Activated CD8-positive, alpha-beta memory T cell treated with anti-CD3 and anti-CD28 coated beads for 48 hours (primary cell): Measurements from ENCODE around the gene CPNE2.
"Not testable (repeated sequence)": the region's sequence is repeated elsewhere in the genome, so short reads cannot be mapped to it uniquely, and the experiment has no call there.

ENCODE experiments used
- DNase-seq, 3 experiments: peaks; one replicate each; pipeline ENCODE4 v3.0.0-alpha.2; 2020; ENCODE audit warnings: low read depth in 2 of 3, low spot score in 2 of 3

Gene CPNE2

DNA sequence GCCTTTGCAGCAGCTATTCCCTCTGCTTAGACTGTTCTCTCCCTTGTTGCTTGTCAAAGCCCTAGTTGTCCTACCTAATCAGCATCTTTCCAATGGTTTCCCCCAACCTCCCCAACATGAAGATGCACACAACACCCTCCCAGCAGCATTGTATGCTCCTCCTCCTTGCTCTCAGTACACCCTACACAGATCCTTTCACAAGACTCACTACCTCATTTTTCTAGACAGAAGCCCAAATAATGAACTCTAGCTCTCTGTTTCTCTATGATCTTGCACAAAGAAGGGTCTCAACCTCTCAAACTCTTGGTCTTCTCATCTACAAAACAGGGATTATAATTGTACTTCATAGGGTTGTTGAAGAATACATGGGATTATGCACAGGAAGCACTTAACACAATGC is 74.1 kb downstream of the CPNE2 start:
- DNase-seq = no peak

DNA sequence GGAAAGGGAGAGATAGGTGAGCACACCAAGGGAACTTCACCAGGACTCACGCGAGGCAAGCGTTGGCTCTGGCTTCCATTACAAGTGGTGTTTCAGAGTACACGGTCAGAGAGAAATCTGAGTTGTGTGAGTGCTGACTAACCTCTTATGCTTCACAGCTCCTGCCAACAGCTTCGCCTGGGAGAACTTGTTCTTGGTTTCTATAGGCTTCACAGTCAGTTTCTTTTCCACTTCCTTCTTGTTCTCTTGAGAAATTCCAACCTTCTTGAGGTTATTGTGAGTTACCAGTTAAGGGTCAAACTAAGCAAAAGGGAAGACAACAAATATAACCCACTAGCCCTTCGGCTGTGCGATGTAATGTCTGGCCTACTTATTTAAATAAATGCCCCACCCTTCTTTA is 74.6 kb downstream of the CPNE2 start:
- no peak for DNase-seq

DNA sequence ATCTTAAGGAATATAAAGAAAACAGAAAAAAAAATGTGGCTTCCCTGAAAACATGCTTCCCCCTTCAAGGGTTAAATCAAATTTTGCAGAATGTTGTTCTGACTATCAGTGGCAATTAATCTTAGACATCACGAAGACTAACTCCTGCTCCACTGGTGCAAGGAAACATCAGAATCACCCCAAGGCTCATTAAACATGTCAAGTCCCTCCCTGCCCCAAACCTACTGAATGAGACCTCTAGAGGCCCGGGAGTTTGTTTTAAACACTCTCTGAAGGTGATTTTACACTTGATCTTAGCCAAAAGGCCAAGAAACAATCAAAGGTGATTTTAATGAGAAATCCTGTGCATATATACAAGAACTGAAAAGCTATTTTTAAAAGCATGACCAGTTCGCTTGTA is 75.2 kb downstream of the CPNE2 start:
- no peak for DNase-seq

DNA sequence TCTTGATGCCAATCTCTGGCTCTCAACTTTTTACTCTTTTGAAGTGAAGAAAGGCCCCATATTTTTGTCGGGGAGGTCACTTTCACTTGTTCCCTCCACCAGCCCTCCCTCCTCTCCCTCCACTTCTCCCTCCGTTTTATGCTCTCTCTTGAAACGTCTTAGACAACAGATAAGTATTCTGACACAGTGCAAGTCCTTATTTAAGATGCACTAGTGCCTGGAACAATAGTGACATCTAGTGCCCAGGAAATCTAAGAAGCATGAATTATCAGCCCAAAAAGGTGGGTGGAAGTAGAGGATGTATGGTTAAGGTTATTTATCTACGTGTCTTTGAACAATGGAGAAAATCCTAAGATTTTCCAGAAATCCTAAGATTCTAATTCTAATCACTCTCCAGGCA is 75.6 kb downstream of the CPNE2 start:
- DNase-seq = no peak

DNA sequence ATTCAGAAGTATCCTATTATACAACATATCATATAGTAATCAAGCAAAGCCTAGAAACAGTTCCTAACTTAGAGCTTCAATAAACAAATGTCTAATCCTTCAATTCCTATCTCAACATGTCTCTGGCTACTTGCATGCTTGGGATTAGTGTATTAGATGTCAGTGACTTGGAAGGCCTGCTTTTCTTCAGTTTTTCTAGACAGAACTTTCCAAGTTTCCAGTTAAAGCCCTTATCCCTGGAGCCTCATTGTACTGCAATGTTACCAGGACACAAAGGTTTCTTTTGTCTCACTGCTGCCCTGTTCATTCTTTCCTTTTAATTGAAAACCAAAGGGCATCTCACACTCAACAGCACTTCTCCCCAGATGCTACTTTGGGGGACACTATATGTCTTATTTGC is 76.9 kb downstream of the CPNE2 start:
- no peak for DNase-seq

DNA sequence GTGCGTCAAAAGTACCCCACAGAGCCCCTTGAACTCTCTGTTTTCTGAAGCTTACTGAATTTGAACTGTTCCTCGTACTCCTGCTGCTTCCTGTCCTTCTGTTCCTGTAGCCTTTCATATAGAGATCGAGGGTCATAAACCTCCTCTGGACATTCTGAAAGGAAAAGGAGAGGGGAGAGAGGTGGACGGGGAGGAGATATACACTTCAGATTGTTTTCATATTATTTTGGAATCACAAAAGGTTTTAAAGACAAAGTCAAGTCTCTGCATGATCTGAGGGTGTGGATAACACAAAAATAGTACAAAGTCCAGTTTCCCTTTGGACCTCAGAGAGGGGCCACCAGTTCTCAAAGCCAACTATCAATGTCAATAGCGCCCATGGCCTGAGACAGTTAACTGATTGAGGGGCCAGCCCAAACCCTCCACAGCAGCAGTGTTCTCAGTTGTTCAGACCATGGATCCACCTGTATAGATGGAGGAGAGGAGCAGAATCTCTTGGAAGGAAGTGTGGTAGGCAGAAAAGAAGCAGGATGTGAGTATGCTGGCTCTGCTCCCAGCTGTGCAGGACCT is 80.4 kb downstream of the CPNE2 start:
- no peak for DNase-seq

DNA sequence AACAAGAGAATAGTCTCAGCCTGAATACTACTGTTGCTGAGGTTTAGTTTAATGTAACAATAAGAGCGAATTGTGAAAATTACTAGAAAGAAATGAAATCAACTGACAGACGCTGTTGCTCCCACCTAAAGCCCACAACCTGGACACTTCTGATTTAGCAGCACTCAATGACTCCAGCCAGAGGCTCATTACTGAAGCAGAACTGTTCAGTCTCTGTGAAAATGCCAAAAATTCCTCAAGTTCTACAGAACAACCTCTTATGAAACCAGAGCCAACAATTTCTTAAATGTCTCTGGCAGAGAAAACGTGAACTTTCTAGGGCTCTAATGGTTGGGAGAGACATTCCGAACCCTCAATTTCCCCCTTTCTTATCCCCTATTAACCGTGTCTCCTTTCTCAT is 83.5 kb downstream of the CPNE2 start:
- no peak for DNase-seq

DNA sequence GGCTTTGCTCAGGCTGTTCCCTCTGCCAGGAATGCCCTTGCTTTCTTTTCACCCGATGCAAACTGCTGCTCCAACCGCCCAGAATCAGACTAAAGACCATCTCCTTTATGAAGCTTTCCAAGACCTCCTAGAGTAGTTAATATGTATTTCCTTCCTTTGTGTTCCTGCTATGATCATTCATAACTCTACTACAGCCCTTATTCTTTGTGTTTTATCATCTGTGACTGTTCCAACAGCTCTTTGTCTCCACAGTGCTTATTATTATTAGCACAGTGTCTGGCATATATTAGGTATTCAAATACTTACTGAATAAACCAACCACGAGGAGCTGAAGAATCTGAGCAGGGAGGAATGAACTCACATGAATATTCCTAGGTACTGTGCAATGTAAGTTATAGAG is 85.8 kb downstream of the CPNE2 start:
- DNase-seq = no peak

DNA sequence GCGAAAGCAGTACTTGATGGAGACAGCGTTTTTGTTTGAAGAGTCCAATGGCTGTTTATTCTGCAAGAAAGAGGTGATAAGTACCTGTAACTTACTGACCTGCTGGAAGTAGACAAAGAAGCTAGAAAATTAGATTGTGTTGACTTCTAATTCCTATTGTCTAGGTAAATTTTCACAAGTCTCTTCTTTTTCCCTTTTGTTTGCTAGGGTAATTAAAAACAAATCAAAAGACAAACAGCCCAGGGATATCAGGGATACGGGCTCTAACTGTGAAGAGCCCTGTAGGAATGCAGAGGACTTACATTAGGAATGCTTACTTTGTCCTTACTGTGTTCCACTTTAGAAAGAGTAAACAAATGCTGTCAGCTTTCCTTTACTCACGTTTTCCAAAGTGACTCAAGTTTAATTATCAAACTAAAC is 86.4 kb downstream of the CPNE2 start:
- DNase-seq = no peak

DNA sequence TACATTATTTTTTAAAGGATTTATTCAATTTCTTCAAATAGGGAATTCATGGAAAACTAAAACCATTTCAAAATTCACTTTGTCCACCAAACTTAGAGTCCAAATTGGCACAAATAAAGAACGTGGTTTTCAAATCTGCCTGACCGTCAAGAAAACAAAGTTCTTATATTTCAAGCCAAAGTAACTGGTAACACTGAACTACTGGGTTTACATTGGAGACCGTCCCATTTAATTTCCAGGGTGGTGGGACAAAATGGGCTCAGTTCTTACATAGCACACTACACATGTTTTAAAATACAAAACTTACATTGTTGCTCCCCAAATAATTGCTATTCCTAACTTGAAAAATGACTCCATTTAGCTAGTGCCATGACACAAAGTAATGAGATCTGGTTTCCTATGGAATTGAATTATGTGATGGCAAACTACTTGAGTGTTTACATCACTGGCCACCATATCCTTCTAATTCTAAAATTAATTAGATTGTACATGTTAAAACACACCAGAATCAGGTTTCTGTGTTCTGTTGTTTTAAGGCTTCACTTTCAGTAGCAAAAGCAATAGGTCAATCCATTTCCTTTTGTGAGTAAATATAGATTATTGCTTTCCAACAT is 86.9 kb downstream of the CPNE2 start:
- no peak for DNase-seq

DNA sequence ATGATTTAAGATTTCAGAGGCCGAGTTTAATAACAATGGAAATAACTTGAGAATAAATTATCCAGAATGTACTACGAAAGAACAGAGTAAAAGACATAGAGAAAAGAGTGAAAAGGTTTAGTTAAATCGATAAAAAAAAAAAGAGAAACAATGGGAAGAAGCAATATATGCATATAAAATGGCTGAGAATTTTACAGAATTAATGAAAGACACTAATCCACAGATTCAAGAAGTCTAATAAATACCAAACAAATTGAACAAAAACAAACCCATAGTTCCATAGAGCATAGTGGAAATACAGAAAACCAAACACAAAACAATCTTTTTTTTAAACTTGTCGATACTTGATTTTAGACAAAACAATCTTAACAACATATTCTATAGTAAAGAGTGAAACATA is 91.7 kb downstream of the CPNE2 start:
- no peak for DNase-seq

DNA sequence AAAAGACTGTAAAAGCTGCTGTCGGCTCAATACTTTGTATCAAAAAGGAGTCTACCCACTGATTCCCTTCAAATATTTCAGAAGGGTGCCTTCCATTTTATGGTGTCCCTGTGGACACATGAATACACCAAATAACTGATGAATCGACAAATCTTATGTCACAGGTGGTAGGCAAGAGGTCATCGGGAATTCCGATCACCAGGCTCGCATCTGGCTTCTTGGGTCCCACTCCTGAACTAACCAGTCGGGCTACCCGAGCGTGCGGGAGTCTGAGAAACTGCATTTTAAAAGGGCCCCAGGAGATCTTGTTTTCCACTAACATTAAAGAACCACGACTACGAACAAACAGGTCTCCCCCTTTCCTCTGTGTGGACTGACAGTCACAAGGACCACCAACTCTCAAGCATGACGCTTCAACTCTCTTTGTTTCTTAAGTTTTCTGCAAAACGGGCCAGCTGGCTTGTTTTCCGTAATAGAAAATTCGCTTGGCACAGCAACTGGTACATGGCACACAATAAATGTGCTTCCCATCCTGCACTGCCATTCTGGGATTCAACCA is 92.6 kb downstream of the CPNE2 start:
- no peak for DNase-seq

DNA sequence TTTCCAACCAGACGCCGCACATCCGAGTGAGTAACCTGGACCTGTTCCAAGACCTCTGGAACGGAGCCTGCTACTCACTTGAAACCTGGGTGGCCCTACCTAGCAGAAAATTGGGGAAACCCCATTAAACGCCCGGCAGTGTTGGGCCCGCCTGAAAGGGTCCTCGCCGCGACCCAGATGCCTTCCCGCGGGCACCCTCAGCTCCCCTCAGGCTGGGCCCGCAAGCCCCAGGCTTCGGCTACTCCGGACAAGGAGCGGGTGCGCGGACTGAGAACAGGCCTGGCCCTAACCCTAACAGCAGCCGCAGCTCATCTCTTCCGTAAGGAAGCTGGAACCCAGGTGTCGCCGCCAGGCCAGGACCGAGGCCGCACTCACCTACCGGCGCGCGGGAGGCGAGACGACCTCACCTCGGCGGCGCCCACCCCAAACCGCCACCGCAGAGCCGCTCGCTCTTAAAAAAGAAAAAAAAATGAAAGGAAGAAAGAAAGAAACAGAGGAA is 93.1 kb downstream of the CPNE2 start:
- DNase-seq = peak in 1 of 3 experiments; percentile 20

DNA sequence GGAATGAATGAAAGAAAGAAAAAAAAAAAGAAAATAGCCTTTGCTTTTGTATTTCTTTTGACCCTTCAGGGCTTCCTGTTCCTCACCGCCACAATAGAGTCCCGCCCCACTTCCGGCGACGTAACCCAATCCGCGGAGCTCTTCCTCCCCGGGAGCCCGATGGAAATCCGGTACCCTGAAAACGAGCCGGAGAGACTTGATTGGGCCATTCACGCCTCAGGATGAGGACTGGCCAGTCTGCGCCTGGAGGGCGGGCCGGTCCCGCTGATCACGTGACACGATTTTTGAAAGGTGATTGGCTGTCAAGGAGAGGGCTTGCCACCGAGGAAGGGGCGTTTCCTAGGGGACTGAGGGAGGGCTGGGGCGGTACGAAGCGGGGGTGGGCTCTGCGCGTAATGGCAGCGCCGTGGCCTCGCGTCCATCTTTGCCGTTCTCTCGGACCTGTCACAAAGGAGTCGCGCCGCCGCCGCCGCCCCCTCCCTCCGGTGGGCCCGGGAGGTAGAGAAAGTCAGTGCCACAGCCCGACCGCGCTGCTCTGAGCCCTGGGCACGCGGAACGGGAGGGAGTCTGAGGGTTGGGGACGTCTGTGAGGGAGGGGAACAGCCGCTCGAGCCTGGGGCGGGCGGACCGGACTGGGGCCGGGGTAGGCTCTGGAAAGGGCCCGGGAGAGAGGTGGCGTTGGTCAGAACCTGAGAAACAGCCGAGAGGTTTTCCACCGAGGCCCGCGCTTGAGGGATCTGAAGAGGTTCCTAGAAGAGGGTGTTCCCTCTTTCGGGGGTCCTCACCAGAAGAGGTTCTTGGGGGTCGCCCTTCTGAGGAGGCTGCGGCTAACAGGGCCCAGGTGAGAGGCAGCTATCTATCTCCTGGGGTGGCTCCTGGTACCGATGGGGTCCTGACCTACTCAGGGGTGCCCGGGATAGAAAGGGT is 93.8 kb downstream of the CPNE2 start, which contains the start of the genes PSME3IP1 and RSPRY1:
TSS of gene PSME3IP1 (minus strand) at position 95 of the 927 bp plus-strand sequence. CDS start 12,185 bp downstream, outside the sequence.
TSS of gene RSPRY1 (plus strand) at position 385 of the 927 bp plus-strand sequence. CDS start 18,330 bp downstream, outside the sequence.
- DNase-seq = peak; percentile 82 to 96 (median 95)

DNA sequence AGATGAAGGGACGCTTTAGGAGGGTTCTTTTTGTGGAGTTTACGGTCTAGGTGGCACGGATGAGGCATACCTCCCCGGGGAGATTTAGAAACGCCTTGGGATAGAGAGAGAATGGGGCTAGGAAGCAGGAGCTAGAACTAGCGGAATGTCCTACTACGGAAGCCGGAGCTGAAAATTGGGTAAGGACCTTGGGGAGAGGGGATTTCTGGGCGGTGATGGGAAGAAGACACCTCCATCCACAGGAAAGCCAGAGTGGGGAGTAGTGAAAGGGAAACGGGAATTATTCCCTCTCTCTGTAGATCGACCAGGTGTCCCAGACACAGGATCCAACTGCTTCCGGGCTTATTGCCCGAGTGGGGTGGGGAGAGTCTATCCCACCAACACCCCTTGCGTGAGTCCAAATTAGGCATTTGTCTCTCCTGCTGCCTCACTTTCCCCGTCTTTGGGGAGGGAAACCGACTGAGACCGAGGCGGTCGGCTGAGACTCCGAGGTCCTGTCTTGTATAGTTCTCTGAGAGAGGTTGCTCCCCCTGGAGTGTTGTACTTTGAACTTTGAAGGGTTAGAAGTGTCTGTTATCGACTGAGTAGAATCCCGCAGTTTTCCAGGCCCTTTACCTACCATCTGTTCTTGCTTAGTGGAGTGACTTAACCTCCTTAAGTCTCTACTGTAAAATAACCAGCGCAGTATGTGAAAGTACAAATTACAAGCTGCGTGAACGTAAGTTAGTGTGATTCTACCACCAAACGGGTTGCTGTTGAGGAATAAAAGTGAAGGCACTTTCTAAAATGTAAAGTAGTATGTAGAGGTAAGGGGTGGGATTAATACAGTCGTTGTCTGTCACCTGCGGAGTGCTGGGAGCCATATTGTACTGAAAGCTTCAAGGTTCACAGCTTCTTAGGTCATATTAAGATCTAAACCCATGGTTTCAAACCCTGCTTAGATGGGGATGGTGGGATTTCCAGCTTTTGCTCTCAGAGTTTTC is 94.8 kb downstream of the CPNE2 start:
- peak in 2 of 3 experiments; percentile 2 to 3 for DNase-seq

DNA sequence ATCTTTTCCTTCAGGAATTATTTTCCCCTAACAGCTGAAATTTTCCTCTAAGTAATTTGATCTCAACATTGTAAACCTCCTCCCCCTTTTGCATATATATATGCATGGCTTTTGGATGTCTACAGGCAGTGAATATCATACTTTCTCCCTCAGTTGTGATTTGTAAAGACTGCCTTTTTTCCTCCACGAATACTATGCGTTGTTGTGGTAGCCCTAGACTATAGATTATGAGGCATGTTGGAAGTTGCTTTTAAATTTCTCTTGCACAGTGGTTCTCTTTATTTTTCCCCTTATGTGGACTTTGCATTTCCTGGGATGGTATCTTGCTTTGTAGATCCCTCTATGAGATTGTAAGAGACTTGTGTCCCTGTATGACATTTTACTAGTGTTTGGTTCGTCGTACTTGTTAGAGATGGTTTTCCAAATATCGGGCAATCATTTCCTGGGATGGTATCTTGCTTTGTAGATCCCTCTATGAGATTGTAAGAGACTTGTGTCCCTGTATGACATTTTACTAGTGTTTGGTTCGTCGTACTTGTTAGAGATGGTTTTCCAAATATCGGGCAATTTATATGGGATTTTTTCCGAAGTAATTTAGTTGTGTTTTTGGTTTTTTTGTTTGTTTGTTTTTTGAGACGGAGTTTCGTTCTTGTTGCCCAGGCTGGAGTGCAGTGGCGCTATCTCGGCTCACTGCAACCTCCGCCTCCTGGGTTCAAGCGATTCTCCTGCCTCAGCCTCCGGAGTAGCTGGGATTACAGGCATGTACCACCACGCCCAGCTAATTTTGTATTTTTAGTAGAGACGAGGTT is 95.7 kb downstream of the CPNE2 start:
- DNase-seq = not testable (repeated sequence)

DNA sequence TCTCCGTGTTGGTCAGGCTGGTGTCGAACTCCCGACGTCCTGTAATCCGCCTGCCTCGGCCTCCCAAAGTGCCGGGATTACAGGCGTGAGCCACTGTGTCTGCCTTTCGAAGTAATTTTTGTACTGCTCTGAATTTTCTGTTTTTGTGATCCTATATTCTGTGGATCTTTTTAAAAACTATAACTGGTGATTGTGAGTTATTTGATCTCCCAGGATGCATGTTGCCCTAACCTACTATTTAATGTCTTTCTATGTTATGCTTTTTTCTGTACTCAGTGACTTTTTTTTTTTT is 96.3 kb downstream of the CPNE2 start:
- DNase-seq = no peak

DNA sequence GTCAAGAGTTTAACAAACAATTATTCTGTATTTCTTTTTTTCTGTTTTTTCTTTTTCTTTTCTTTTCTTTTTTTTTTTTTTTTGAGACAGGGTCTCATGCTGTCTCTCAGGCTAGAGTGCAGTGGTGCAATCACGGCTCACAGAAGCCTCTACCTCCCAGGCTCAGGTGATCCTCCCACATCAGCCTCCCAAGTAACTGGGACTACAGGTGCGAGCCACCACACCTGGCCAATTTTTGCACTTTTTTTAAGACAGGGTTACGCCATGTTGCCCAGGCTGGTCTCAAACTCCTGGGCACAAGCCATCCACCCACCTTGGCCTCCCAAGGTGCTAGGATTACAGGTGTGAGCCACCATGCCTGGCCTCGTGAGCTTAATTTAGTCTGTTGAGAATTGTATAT is 97.1 kb downstream of the CPNE2 start:
- not testable (repeated sequence) for DNase-seq

DNA sequence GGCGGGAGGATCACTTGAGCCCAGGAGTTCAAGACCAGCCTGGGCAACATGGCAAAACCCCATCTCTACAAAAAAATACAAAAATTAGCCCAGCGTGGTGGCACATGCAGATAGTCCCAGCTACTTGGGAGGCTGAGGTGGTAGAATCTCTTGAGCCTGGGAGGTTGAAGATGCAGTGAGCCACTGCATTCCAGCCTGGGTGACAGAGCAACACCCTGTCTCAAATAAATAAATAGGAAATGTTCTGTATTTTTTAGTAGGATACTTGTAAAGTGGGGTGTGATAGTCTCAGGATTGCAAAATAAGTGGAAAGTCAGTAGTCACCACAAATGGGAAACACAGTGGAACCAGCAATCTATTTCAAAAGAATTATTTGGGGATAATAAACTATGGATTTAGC is 97.8 kb downstream of the CPNE2 start:
- no peak for DNase-seq
